Spleen (tissue), 11 donors: ENCODE data around the gene RGS7BP. TPM values are rescaled to one million over a fixed set of nuclear protein-coding genes. Genes with fewer than 3 reads are reported as not detected.

Experiments
- DNase-seq: peaks from one replicate; pipeline ENCODE4 v3.0.0-alpha.2; 2020
- H3K27ac ChIP-seq, 8 donors: fragments of 200-600 bp; sonication (generic) in 7 of 8; 1 replicate in 4 of 8; 2 replicates in 4 of 8; pipeline versions ENCODE4 v1.5.0 to v1.8.0; 2016 to 2021; ENCODE audit warnings: inconsistent platforms in 4 of 8, mild to moderate bottlenecking in 4 of 8, moderate library complexity in 1 of 8
- H3K27me3 ChIP-seq, 7 donors: fragments of 200-600 bp; sonication (generic) in 6 of 7; replicated peaks in 1 of 7; 1 replicate in 4 of 7; 2 replicates in 3 of 7; pipeline versions ENCODE4 v1.5.0 to v1.8.0; 2016 to 2021; ENCODE audit warnings: inconsistent platforms in 3 of 7, mild to moderate bottlenecking in 1 of 7
- H3K36me3 ChIP-seq, 6 donors: fragments of 200-600 bp; sonication (generic) in 5 of 6; 1 replicate in 4 of 6; 2 replicates in 2 of 6; pipeline versions ENCODE4 v1.5.0 to v1.8.0; 2016 to 2021; ENCODE audit warnings: inconsistent platforms in 2 of 6
- H3K4me1 ChIP-seq, 6 donors: fragments of 200-600 bp; sonication (generic) in 5 of 6; 1 replicate in 3 of 6; 2 replicates in 3 of 6; pipeline versions ENCODE4 v1.5.0 to v1.8.0; 2016 to 2021; ENCODE audit warnings: inconsistent platforms in 3 of 6
- H3K4me3 ChIP-seq, 8 donors: fragments of 200-600 bp; sonication (generic) in 7 of 8; 1 replicate in 4 of 8; 2 replicates in 4 of 8; pipeline versions ENCODE4 v1.5.0 to v1.8.0; 2016 to 2021; ENCODE audit warnings: inconsistent platforms in 4 of 8, mild to moderate bottlenecking in 4 of 8, moderate library complexity in 2 of 8
- H3K9me3 ChIP-seq, 8 donors: fragments of 200-600 bp; sonication (generic) in 7 of 8; 1 replicate in 4 of 8; 2 replicates in 4 of 8; pipeline versions ENCODE4 v1.5.0 to v1.8.0; 2016 to 2021; ENCODE audit warnings: inconsistent platforms in 4 of 8
- CTCF ChIP-seq, 11 experiments: fragments of 200-600 bp in 7 of 11; fragments of 450-650 bp in 4 of 11; sonication (generic) in 4 of 11; IDR thresholded peaks in 8 of 11; conservative IDR thresholded peaks in 3 of 11; 1 replicate in 7 of 11; 2 replicates in 4 of 11; pipeline versions ENCODE4 v1.4.0 to v1.8.0; 2016 to 2021; ENCODE audit warnings: antibody characterized with exemption in 11 of 11, inconsistent platforms in 4 of 11, mild to moderate bottlenecking in 1 of 11
- POLR2A ChIP-seq, 3 donors: fragments of 450-650 bp; IDR thresholded peaks; one replicate each; pipeline ENCODE4 v1.5.1; 2017; ENCODE audit warnings: antibody characterized with exemption in 3 of 3, mild to moderate bottlenecking in 1 of 3
- POLR2AphosphoS5 ChIP-seq, 3 donors: sonication (generic); formaldehyde crosslinking; IDR thresholded peaks; one replicate each; pipeline ENCODE4 v1.5.1; 2017; ENCODE audit warnings: antibody characterized with exemption in 3 of 3
- WGBS, 5 donors: extraction: QIAGEN DNeasy Blood & Tissue Kit in 3 of 5; methylation state at CpG; one replicate each; pipeline versions ENCODE4 v1.1.5 to v1.1.7; 2013 to 2018; 5-methylcytosine and 5-hydroxymethylcytosine counted together
- intact Hi-C: fragments of 100-400 bp; cut with DNase I; formaldehyde crosslinking; loops from one replicate; pipeline ENCODE4 v1.15.0; 2023; ENCODE audit warnings: low total_unique reads
- polyA plus RNA-seq, 3 donors: library from polyadenylated mRNA; stranded (reverse); fragments of 200-250 nt; gene quantifications; one replicate each; pipeline ENCODE4 v1.2.1, GENCODE V29; 2013
- total RNA-seq, 7 donors: library from RNA; depleted of rRNA in 3 of 7; stranded (reverse); fragments of >200 nt in 3 of 7; fragmentation: NEBNext Ultra II Directional in 4 of 7; extraction: Animal tissue kit (Norgen Biotek cat#: 25700) in 4 of 7; gene quantifications; one replicate each; pipeline versions ENCODE4 v1.1.0 to v1.2.1, GENCODE V29; 2016 to 2021
- donor health status: healthy with polysubstance abuse.
- donor health status: DM: no; HTN: no; CAD: no; lungs with moderate emphysema.
- donor health status: DM: no; HTN: no; CAD: no.
- donor health status: Bipolar disorder and iron deficiency.
- donor health status: healthy.
- donor health status: DM: no; HTN: no; CAD: no.
- donor health status: DM: yes; HTN: yes; CAD: no.

RGS7BP gene
- total and polyA plus RNA-seq, 10 donors, result 0.11 to 3.7 (median 0.73) TPM

GRCh38 chr5:64519263-64519662 lies 13.4 kb downstream of the RGS7BP start:
- TF ChIP-seq CTCF (IDR thresholded peaks at IDR 0.05 in 8 of 11, conservative IDR thresholded peaks at IDR 0.05 in 3 of 11) (no peak), POLR2A (IDR thresholded peaks at IDR 0.05) (no peak), POLR2AphosphoS5 (IDR thresholded peaks at IDR 0.05) (no peak)
- no peaks in the 10 kb centered on the region for H3K36me3 ChIP-seq
- no peak for DNase-seq
- no peaks in the 10 kb centered on the region for H3K27me3 ChIP-seq
- H3K9me3 ChIP-seq, result no peaks in the 10 kb centered on the region
- no peak overlapping the region for H3K4me3 ChIP-seq
- no peaks in the 10 kb centered on the region for H3K4me1 ChIP-seq
- WGBS, 5 donors, result 75 to 84% (median 79%) methylated on average over 4 of the region's 4 CpGs
- H3K27ac ChIP-seq, result no peak overlapping the region
- intact Hi-C loops, result no loop called here

- Histone ChIP-seq H3K27me3 (no peaks in the 10 kb centered on the region), H3K4me1 (no peaks in the 10 kb centered on the region), H3K36me3 (no peaks in the 10 kb centered on the region), H3K4me3 (no peak overlapping the region), H3K27ac (no peak overlapping the region), H3K9me3 (no peaks in the 10 kb centered on the region)
- 71 to 78% (median 73%) methylated on average over 3 of the region's 3 CpGs for WGBS, 5 donors
- no peak for TF ChIP-seq POLR2A (IDR thresholded peaks at IDR 0.05)
- intact Hi-C loops, result no loop called here
- DNase-seq, result no peak
These were observed 21.1 kb downstream of the RGS7BP start for GRCh38 chr5:64526734-64527439.

- Histone ChIP-seq H3K9me3 (no peaks in the 10 kb centered on the region), H3K36me3 (no peaks in the 10 kb centered on the region), H3K27ac (no peak overlapping the region), H3K27me3 (no peaks in the 10 kb centered on the region), H3K4me3 (no peak overlapping the region), H3K4me1 (no peaks in the 10 kb centered on the region)
- no peak for TF ChIP-seq CTCF (IDR thresholded peaks at IDR 0.05 in 8 of 11, conservative IDR thresholded peaks at IDR 0.05 in 3 of 11)
- TF ChIP-seq POLR2A (IDR thresholded peaks at IDR 0.05), result no peak
- TF ChIP-seq POLR2AphosphoS5 (IDR thresholded peaks at IDR 0.05), result no peak
- intact Hi-C loops, result no loop called here
- DNase-seq, result no peak
- 40 to 71% (median 58%) methylated on average over 3 of the region's 3 CpGs for WGBS, 5 donors
These were observed 24.3 kb downstream of the RGS7BP start for GRCh38 chr5:64530076-64530475.

GRCh38 chr5:64532212-64532611 lies 26.4 kb downstream of the RGS7BP start:
- Histone ChIP-seq H3K4me3 (no peak overlapping the region), H3K4me1 (no peaks in the 10 kb centered on the region), H3K36me3 (no peaks in the 10 kb centered on the region), H3K27ac (no peak overlapping the region), H3K27me3 (no peaks in the 10 kb centered on the region), H3K9me3 (no peaks in the 10 kb centered on the region)
- 26 to 38% (median 30%) methylated on average over 2 of the region's 2 CpGs for WGBS, 5 donors
- TF ChIP-seq CTCF (IDR thresholded peaks at IDR 0.05 in 8 of 11, conservative IDR thresholded peaks at IDR 0.05 in 3 of 11), result no peak
- TF ChIP-seq POLR2A (IDR thresholded peaks at IDR 0.05), result no peak
- TF ChIP-seq POLR2AphosphoS5 (IDR thresholded peaks at IDR 0.05), result no peak
- no peak for DNase-seq
- intact Hi-C loops, result no loop called here
